GM23248 (cell line): Measurements from ENCODE around the gene BAHD1. TPM values are rescaled to one million over a fixed set of nuclear protein-coding genes. Genes with fewer than 3 reads are reported as not detected.

Source experiments
- DNase-seq: peaks from one replicate; pipeline ENCODE4 v3.0.0-alpha.2; 2015
- H2AFZ ChIP-seq: fragments of 200-600 bp; sonication (generic); 2 replicates; pipeline ENCODE4 v1.6.1; 2016; ENCODE audit warnings: antibody characterized with exemption
- H3F3A ChIP-seq: fragments of 200-600 bp; sonication (generic); 2 replicates; pipeline ENCODE4 v1.6.1; 2016; ENCODE audit warnings: mild to moderate bottlenecking, antibody characterized with exemption, mixed run types; ENCODE audit not compliant: insufficient read depth
- H3K27ac ChIP-seq: fragments of 200-600 bp; sonication (generic); 2 replicates; pipeline ENCODE4 v1.5.1; 2016; ENCODE audit warnings: mild to moderate bottlenecking
- H3K27me3 ChIP-seq: fragments of 200-600 bp; sonication (generic); replicated peaks from 2 replicates; pipeline ENCODE4 v1.6.1; 2016; ENCODE audit warnings: mild to moderate bottlenecking; ENCODE audit not compliant: insufficient read depth
- H3K36me3 ChIP-seq: fragments of 200-600 bp; sonication (generic); 2 replicates; pipeline ENCODE4 v1.6.1; 2016; ENCODE audit warnings: low read depth, mild to moderate bottlenecking
- H3K4me1 ChIP-seq: fragments of 200-600 bp; sonication (generic); 2 replicates; pipeline ENCODE4 v1.6.1; 2016; ENCODE audit warnings: mild to moderate bottlenecking; ENCODE audit not compliant: insufficient read depth
- H3K4me2 ChIP-seq: fragments of 200-600 bp; sonication (generic); one replicate; pipeline ENCODE4 v1.6.1; 2016; ENCODE audit warnings: mild to moderate bottlenecking; ENCODE audit not compliant: unreplicated experiment
- H3K4me3 ChIP-seq: fragments of 200-600 bp; sonication (generic); 2 replicates; pipeline ENCODE4 v1.5.1; 2016; ENCODE audit warnings: mild to moderate bottlenecking
- H3K79me2 ChIP-seq: fragments of 200-600 bp; sonication (generic); 2 replicates; pipeline ENCODE4 v1.6.1; 2016; ENCODE audit warnings: mild to moderate bottlenecking; ENCODE audit not compliant: insufficient read depth
- H3K9ac ChIP-seq: fragments of 200-600 bp; sonication (generic); 2 replicates; pipeline ENCODE4 v1.6.1; 2016; ENCODE audit warnings: mild to moderate bottlenecking
- H3K9me2 ChIP-seq: fragments of 200-600 bp; sonication (generic); 2 replicates; pipeline ENCODE4 v1.6.1; 2016; ENCODE audit warnings: mixed run types, mild to moderate bottlenecking, moderate library complexity; ENCODE audit not compliant: insufficient read depth
- H3K9me3 ChIP-seq: fragments of 200-600 bp; sonication (generic); one replicate; pipeline ENCODE4 v1.6.1; 2017; ENCODE audit warnings: low read depth
- H4K20me1 ChIP-seq: fragments of 200-600 bp; sonication (generic); 2 replicates; pipeline ENCODE4 v1.6.0; 2016; ENCODE audit not compliant: insufficient read depth
- EZH2 ChIP-seq: fragments of 200-600 bp; sonication (generic); IDR thresholded peaks from 2 replicates; pipeline ENCODE4 v1.6.1; 2018; ENCODE audit warnings: antibody characterized with exemption, mild to moderate bottlenecking; ENCODE audit not compliant: insufficient read depth, poor library complexity, severe bottlenecking
- EZH2phosphoT487 ChIP-seq: fragments of 200-600 bp; sonication (generic); IDR thresholded peaks from 2 replicates; pipeline ENCODE4 v1.6.1; 2018; ENCODE audit warnings: antibody characterized with exemption, moderate library complexity, mild to moderate bottlenecking, low read depth; ENCODE audit not compliant: insufficient read depth
- WGBS, 2 experiments: methylation state at CpG; one replicate each; pipeline ENCODE4 v1.1.6; 2015 to 2017; ENCODE audit warnings: low lambda C conversion rate in 2 of 2, low coverage in 1 of 2; ENCODE audit errors: missing lambda C conversion rate in 2 of 2; 5-methylcytosine and 5-hydroxymethylcytosine counted together
- in situ Hi-C: fragments of 300-500 bp; cut with MboI; formaldehyde crosslinking; loops from 2 replicates; pipeline ENCODE4 v1.15.0; 2020
- polyA plus RNA-seq: library from polyadenylated mRNA; unstranded; fragments of >200 nt; fragmentation: Nextera tagmentation; extraction: Ambion mirVana; gene quantifications from 2 replicates; pipeline ENCODE4 v1.2.1, GENCODE V29; 2016
- total RNA-seq: library from RNA; depleted of rRNA; stranded (reverse); fragments of >200 nt; shearing (Covaris generic); gene quantifications from 2 replicates; pipeline ENCODE4 v1.2.3, GENCODE V29; 2014

Gene BAHD1
- total and polyA plus RNA-seq, 2 experiments from 2014 or later: 2.3 to 10.3 TPM

DNA sequence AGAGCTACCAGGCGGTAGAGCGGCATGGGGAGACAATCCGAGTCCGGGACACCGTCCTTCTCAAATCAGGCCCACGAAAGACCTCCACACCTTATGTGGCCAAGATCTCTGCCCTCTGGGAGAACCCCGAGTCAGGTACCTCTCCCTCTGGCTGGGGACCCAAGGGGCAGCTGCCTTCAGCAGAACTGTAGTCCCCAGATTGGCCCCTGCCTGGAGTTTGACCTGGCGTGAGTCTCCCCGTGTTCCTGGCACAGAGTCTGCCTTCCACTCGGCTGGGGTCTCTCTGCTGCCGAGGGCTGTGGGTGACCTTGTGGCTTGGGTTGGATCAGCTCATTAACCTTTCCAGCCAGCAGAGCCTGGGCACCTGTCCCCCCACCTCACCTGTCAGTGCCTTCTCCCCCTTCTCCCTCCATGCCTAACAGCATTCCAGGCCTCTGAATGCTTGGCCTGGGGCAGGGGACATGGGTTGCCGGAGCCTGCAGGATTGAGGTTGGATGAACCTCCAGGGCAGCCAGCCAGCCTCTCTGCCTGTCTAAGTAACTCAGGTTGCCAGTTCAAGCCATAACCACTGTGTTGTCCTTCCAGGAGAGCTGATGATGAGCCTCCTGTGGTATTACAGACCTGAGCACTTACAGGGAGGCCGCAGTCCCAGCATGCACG is 23.3 kb downstream of the BAHD1 start:
- in situ Hi-C loops: no loop called here
- Histone ChIP-seq H4K20me1 (no peaks in the 10 kb centered on the region; the same call in 1 of the 2 replicates), H3K4me1 (no peaks in the 10 kb centered on the region), H3K9me2 (no peaks in the 10 kb centered on the region), H3K27me3 (no peaks in the 10 kb centered on the region), H3K4me3 (no peak overlapping the region), H3K9me3 (no peaks in the 10 kb centered on the region), H3K27ac (no peak overlapping the region), H3K36me3 (no peaks in the 10 kb centered on the region), H3K4me2 (no peak overlapping the region), H3F3A (peaks cover 8% of the 10 kb centered on the region; the same call in 1 of the 2 replicates), H3K79me2 (peaks cover 15% of the 10 kb centered on the region; the same call in 1 of the 2 replicates), H3K9ac (no peak overlapping the region), H2AFZ (no peak overlapping the region)
- no peak for TF ChIP-seq EZH2phosphoT487
- no peak for TF ChIP-seq EZH2
- no peak for DNase-seq
- 85% methylated on average over 14 of the region's 14 CpGs for whole genome bisulfite sequencing, 2 experiments

- Histone ChIP-seq H2AFZ (no peak overlapping the region), H3K36me3 (no peaks in the 10 kb centered on the region), H3K27ac (no peak overlapping the region), H3K27me3 (no peaks in the 10 kb centered on the region), H3K9me2 (no peaks in the 10 kb centered on the region), H3K9ac (no peak overlapping the region), H3F3A (peaks cover 15% of the 10 kb centered on the region; the same call in 1 of the 2 replicates), H4K20me1 (no peaks in the 10 kb centered on the region; the same call in 1 of the 2 replicates), H3K79me2 (peaks cover 11% of the 10 kb centered on the region; the same call in 1 of the 2 replicates), H3K9me3 (no peaks in the 10 kb centered on the region), H3K4me1 (no peaks in the 10 kb centered on the region), H3K4me2 (no peak overlapping the region), H3K4me3 (no peak overlapping the region)
- no peak for TF ChIP-seq EZH2phosphoT487
- no peak for DNase-seq
- WGBS, 2 experiments: 90 to 98% methylated on average over 3 of the region's 3 CpGs
- in situ Hi-C loops: no loop called here
Measured at GRCh38 chr15:40464595-40465185, 23.9 kb downstream of the BAHD1 start.

- WGBS, 2 experiments: 88 to 98% methylated on average over 9 to 10 of the region's 10 CpGs
Measured at GRCh38 chr15:40465939-40466338, 25.2 kb downstream of the BAHD1 start.

DNA sequence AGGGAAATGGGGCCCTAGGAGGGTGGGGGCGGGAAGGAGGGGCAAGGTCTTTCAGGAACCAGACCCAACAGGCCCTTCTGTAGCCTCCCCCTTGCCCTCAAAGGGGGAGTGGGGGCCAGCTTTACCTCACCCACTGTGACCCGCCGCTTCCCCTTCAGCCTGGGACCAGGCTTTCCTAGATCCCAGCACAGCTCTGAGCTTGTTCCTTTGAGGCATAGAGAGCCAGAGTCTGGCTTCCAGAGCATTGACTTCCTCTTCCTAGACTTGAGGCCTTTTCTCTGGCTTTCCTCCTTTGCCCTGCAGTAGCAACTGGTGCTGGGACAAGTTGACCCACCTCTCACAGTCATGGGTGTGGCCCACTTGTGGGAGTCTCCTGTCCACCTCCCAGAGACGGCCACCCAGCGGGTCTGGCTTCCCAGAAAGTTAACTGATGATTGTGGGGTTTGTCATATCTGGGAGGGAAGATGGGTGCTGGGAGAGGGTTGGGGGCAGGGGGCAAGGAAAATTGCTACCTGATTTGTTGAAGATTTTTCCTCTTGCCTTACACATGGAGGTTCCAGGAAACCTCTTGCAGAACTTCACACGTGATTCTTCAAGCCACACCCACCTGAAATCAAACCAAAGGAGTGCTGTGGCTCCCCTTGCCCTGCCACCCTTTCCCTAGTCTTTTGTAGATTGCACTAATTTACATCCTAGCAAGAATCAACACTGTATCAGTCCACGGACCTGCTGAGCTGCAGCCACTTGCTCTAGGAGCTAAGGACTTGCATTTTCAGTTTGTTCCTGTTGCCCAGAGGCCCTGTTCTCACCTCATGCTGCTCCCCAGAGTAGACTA is 25.9 kb downstream of the BAHD1 start:
- H3K9me2 ChIP-seq: no peaks in the 10 kb centered on the region
- H3K4me1 ChIP-seq: no peaks in the 10 kb centered on the region
- H3K79me2 ChIP-seq: no peaks in the 10 kb centered on the region
- H3K36me3 ChIP-seq: no peaks in the 10 kb centered on the region
- no peak overlapping the region for H3K4me3 ChIP-seq
- WGBS, 2 experiments: 70 to 80% methylated on average over 7 of the region's 7 CpGs
- no peaks in the 10 kb centered on the region for H3K27me3 ChIP-seq
- TF ChIP-seq EZH2phosphoT487 (no peak), EZH2 (no peak)
- no peak for DNase-seq
- peaks cover 20% of the 10 kb centered on the region; the same call in 1 of the 2 replicates for H3F3A ChIP-seq
- in situ Hi-C loops: no loop called here
- H3K27ac ChIP-seq: no peak overlapping the region
- H3K9me3 ChIP-seq: no peaks in the 10 kb centered on the region
- no peak overlapping the region for H3K4me2 ChIP-seq
- no peak overlapping the region for H2AFZ ChIP-seq
- H3K9ac ChIP-seq: no peak overlapping the region
- no peaks in the 10 kb centered on the region for H4K20me1 ChIP-seq

More at GRCh38 chr15:40465939-40466338, 25.2 kb downstream of the BAHD1 start:
- H4K20me1 ChIP-seq: no peaks in the 10 kb centered on the region; the same call in 1 of the 2 replicates
- TF ChIP-seq EZH2phosphoT487 (no peak), EZH2 (no peak)
- peaks cover 3% of the 10 kb centered on the region; the same call in 1 of the 2 replicates for H3K79me2 ChIP-seq
- H3K27me3 ChIP-seq: no peaks in the 10 kb centered on the region
- no peak overlapping the region for H3K9ac ChIP-seq
- in situ Hi-C loops: no loop called here
- H3K36me3 ChIP-seq: no peaks in the 10 kb centered on the region
- no peak overlapping the region for H3K27ac ChIP-seq
- no peak overlapping the region for H3K4me3 ChIP-seq
- H3K9me3 ChIP-seq: no peaks in the 10 kb centered on the region
- H3K4me1 ChIP-seq: no peaks in the 10 kb centered on the region
- H3F3A ChIP-seq: peaks cover 20% of the 10 kb centered on the region; the same call in 1 of the 2 replicates
- no peak for DNase-seq
- no peak overlapping the region for H3K4me2 ChIP-seq
- H2AFZ ChIP-seq: no peak overlapping the region
- no peaks in the 10 kb centered on the region for H3K9me2 ChIP-seq
